CD4-positive, alpha-beta T cell treated with Interleukin-10 for 1 hour (primary cell): ENCODE data around the gene KCNC1.
A peak's percentile ranks its signal among the peaks of the same experiment; 100 is the strongest.

Source experiments
- DNase-seq: peaks from one replicate; pipeline ENCODE4 v3.0.0-alpha.2; 2020

The KCNC1 gene

GRCh38 chr11:17718015-17718414, 16.6 kb upstream of the KCNC1 start:
- no peak for DNase-seq

GRCh38 chr11:17718510-17718962, 16.0 kb upstream of the KCNC1 start:
- no peak for DNase-seq

- DNase-seq = no peak
Measured at GRCh38 chr11:17719028-17719937, 15.3 kb upstream of the KCNC1 start, which contains the start of gene MYOD1. Gene MYOD1, plus strand, starts transcription at chr11:17719571. Its CDS starts 212 bp downstream, at chr11:17719783.

- DNase-seq = no peak
Measured at GRCh38 chr11:17719938-17720795, 14.4 kb upstream of the KCNC1 start.

- no peak for DNase-seq
Measured at GRCh38 chr11:17720796-17721171, 13.8 kb upstream of the KCNC1 start.

GRCh38 chr11:17721242-17721999, 13.2 kb upstream of the KCNC1 start:
- no peak for DNase-seq

- no peak for DNase-seq
Measured at GRCh38 chr11:17722000-17722643, 12.5 kb upstream of the KCNC1 start.

- no peak for DNase-seq
Measured at GRCh38 chr11:17724020-17724908, 10.3 kb upstream of the KCNC1 start.

- DNase-seq = no peak
Measured at GRCh38 chr11:17725174-17725573, 9.4 kb upstream of the KCNC1 start.

GRCh38 chr11:17730137-17730536, 4.4 kb upstream of the KCNC1 start:
- no peak for DNase-seq

- peak; percentile 45 for DNase-seq
Measured at GRCh38 chr11:17730608-17731462, 3.7 kb upstream of the KCNC1 start.

- no peak for DNase-seq
Measured at GRCh38 chr11:17733261-17733660, 1.3 kb upstream of the KCNC1 start.

GRCh38 chr11:17734986-17735817, 621 bp downstream of the KCNC1 start:
- DNase-seq = no peak

GRCh38 chr11:17735818-17736578, 1.4 kb downstream of the KCNC1 start:
- DNase-seq = no peak

GRCh38 chr11:17736579-17736893, 2.0 kb downstream of the KCNC1 start:
- no peak for DNase-seq

GRCh38 chr11:17736930-17737817, 2.6 kb downstream of the KCNC1 start:
- DNase-seq = no peak

- no peak for DNase-seq
Measured at GRCh38 chr11:17738151-17738973, 3.8 kb downstream of the KCNC1 start.
